ENCODE data around the gene HES6. TPM values are rescaled to one million over a fixed set of nuclear protein-coding genes. Genes with fewer than 3 reads are reported as not detected.

HES6 gene
- total RNA-seq, 2 donors from 2014 or later, result 5.7 to 11.3 TPM

GRCh38 chr2:238255151-238255551 lies 15.3 kb upstream of the HES6 start:
- Mint-ChIP-seq H3K4me1 (ENCODE audit: low read depth in 2 of 2) (no peaks in the 10 kb centered on the region), H3K9me3 (no peaks in the 10 kb centered on the region), H3K27ac (no peak overlapping the region), H3K4me3 (no peak overlapping the region), H3K36me3 (no peaks in the 10 kb centered on the region), H3K27me3 (no peaks in the 10 kb centered on the region)
- ATAC-seq (no peak), DNase-seq (ENCODE audit: low spot score) (no peak)

- no peak overlapping the region for H3K27ac Mint-ChIP-seq
- DNase-seq (ENCODE audit: low spot score) (peak; percentile 51), ATAC-seq (no peak)
- H3K4me3 Mint-ChIP-seq, result no peak overlapping the region
- H3K4me1 Mint-ChIP-seq (ENCODE audit: low read depth in 2 of 2), result no peaks in the 10 kb centered on the region
- no peaks in the 10 kb centered on the region for H3K9me3 Mint-ChIP-seq
- no peaks in the 10 kb centered on the region for H3K36me3 Mint-ChIP-seq
- no peaks in the 10 kb centered on the region for H3K27me3 Mint-ChIP-seq
Measured at GRCh38 chr2:238254095-238254723, 14.4 kb upstream of the HES6 start.

- H3K36me3 Mint-ChIP-seq, result no peaks in the 10 kb centered on the region
- peak; percentile 29 for DNase-seq (ENCODE audit: low spot score)
- H3K4me1 Mint-ChIP-seq (ENCODE audit: low read depth in 2 of 2), result no peaks in the 10 kb centered on the region
- no peaks in the 10 kb centered on the region for H3K9me3 Mint-ChIP-seq
- H3K27ac Mint-ChIP-seq, result no peak overlapping the region
- no peak overlapping the region for H3K4me3 Mint-ChIP-seq
- no peak for ATAC-seq
- no peaks in the 10 kb centered on the region for H3K27me3 Mint-ChIP-seq
Measured at GRCh38 chr2:238252766-238253630, 13.2 kb upstream of the HES6 start.

GRCh38 chr2:238251986-238252385 lies 12.1 kb upstream of the HES6 start:
- no peaks in the 10 kb centered on the region for H3K36me3 Mint-ChIP-seq
- H3K27me3 Mint-ChIP-seq, result no peaks in the 10 kb centered on the region
- no peak for ATAC-seq

GRCh38 chr2:238251331-238251730 lies 11.5 kb upstream of the HES6 start:
- H3K27me3 Mint-ChIP-seq, result no peaks in the 10 kb centered on the region
- no peaks in the 10 kb centered on the region for H3K9me3 Mint-ChIP-seq
- ATAC-seq (no peak), DNase-seq (ENCODE audit: low spot score) (no peak)
- no peaks in the 10 kb centered on the region for H3K4me1 Mint-ChIP-seq (ENCODE audit: low read depth in 2 of 2)
- H3K27ac Mint-ChIP-seq, result no peak overlapping the region
- no peaks in the 10 kb centered on the region for H3K36me3 Mint-ChIP-seq
- no peak overlapping the region for H3K4me3 Mint-ChIP-seq

More at GRCh38 chr2:238251986-238252385, 12.1 kb upstream of the HES6 start:
- Mint-ChIP-seq H3K27ac (no peak overlapping the region), H3K4me1 (ENCODE audit: low read depth in 2 of 2) (no peaks in the 10 kb centered on the region), H3K4me3 (no peak overlapping the region), H3K9me3 (no peaks in the 10 kb centered on the region)
- DNase-seq (ENCODE audit: low spot score), result no peak

- Mint-ChIP-seq H3K4me3 (no peak overlapping the region), H3K27me3 (no peaks in the 10 kb centered on the region), H3K9me3 (no peaks in the 10 kb centered on the region), H3K36me3 (no peaks in the 10 kb centered on the region), H3K4me1 (ENCODE audit: low read depth in 2 of 2) (no peaks in the 10 kb centered on the region), H3K27ac (no peak overlapping the region)
- ATAC-seq, result no peak
- no peak for DNase-seq (ENCODE audit: low spot score)
Measured at GRCh38 chr2:238250896-238251295, 11.1 kb upstream of the HES6 start.

- Mint-ChIP-seq H3K9me3 (no peaks in the 10 kb centered on the region), H3K36me3 (no peaks in the 10 kb centered on the region), H3K27ac (no peak overlapping the region), H3K4me1 (ENCODE audit: low read depth in 2 of 2) (no peaks in the 10 kb centered on the region), H3K4me3 (no peak overlapping the region), H3K27me3 (no peaks in the 10 kb centered on the region)
- DNase-seq (ENCODE audit: low spot score) (peak; percentile 54), ATAC-seq (peak in 1 of 2 donors; percentile 37)
Measured at GRCh38 chr2:238247841-238248453, 8.1 kb upstream of the HES6 start.

- peak; percentile 25 for DNase-seq (ENCODE audit: low spot score)
- no peaks in the 10 kb centered on the region for H3K4me1 Mint-ChIP-seq (ENCODE audit: low read depth in 2 of 2)
- H3K36me3 Mint-ChIP-seq, result no peaks in the 10 kb centered on the region
- no peak for ATAC-seq
- no peaks in the 10 kb centered on the region for H3K27me3 Mint-ChIP-seq
- H3K27ac Mint-ChIP-seq, result no peak overlapping the region
- no peak overlapping the region for H3K4me3 Mint-ChIP-seq
- H3K9me3 Mint-ChIP-seq, result no peaks in the 10 kb centered on the region
Measured at GRCh38 chr2:238247002-238247822, 7.4 kb upstream of the HES6 start.

GRCh38 chr2:238244151-238244550 lies 4.3 kb upstream of the HES6 start:
- Mint-ChIP-seq H3K9me3 (no peaks in the 10 kb centered on the region), H3K36me3 (no peaks in the 10 kb centered on the region), H3K4me1 (ENCODE audit: low read depth in 2 of 2) (peaks cover 5 to 9% of the 10 kb centered on the region in 2 donors), H3K27ac (no peak overlapping the region), H3K27me3 (no peaks in the 10 kb centered on the region), H3K4me3 (no peak overlapping the region)
- no peak for DNase-seq (ENCODE audit: low spot score)
- no peak for ATAC-seq

GRCh38 chr2:238243496-238244076 lies 3.7 kb upstream of the HES6 start:
- Mint-ChIP-seq H3K27ac (no peak overlapping the region), H3K36me3 (no peaks in the 10 kb centered on the region), H3K9me3 (no peaks in the 10 kb centered on the region), H3K4me3 (no peak overlapping the region), H3K4me1 (ENCODE audit: low read depth in 2 of 2) (peaks cover 5 to 9% of the 10 kb centered on the region in 2 donors), H3K27me3 (no peaks in the 10 kb centered on the region)
- ATAC-seq, result no peak
- DNase-seq (ENCODE audit: low spot score), result no peak

GRCh38 chr2:238242731-238243495 lies 3.1 kb upstream of the HES6 start:
- H3K4me3 Mint-ChIP-seq, result no peak overlapping the region
- H3K4me1 Mint-ChIP-seq (ENCODE audit: low read depth in 2 of 2), result peaks cover 5 to 9% of the 10 kb centered on the region in 2 donors
- no peaks in the 10 kb centered on the region for H3K9me3 Mint-ChIP-seq
- ATAC-seq, result no peak
- H3K27ac Mint-ChIP-seq, result no peak overlapping the region
- no peak for DNase-seq (ENCODE audit: low spot score)
- H3K27me3 Mint-ChIP-seq, result no peaks in the 10 kb centered on the region
- no peaks in the 10 kb centered on the region for H3K36me3 Mint-ChIP-seq

GRCh38 chr2:238241970-238242369 lies 2.1 kb upstream of the HES6 start:
- peak overlapping the region in 1 of 2 donors; percentile 2 for H3K27ac Mint-ChIP-seq
- no peaks in the 10 kb centered on the region for H3K27me3 Mint-ChIP-seq
- peak overlapping the region; percentile 46 for H3K4me3 Mint-ChIP-seq
- peaks cover 5 to 9% of the 10 kb centered on the region in 2 donors for H3K4me1 Mint-ChIP-seq (ENCODE audit: low read depth in 2 of 2)
- H3K9me3 Mint-ChIP-seq, result no peaks in the 10 kb centered on the region
- DNase-seq (ENCODE audit: low spot score) (no peak), ATAC-seq (no peak)
- no peaks in the 10 kb centered on the region for H3K36me3 Mint-ChIP-seq

Measured in natural killer cell treated with Interleukin-12 subunit alpha and Interleukin-12 subunit beta and Interleukin-15 and Interleukin-18, amount 100 ng/mL, for 72 hours (primary cell).